ENCODE measurements around the gene DRG2. TPM values are rescaled to one million over a fixed set of nuclear protein-coding genes. Genes with fewer than 3 reads are reported as not detected.

Gene DRG2
- polyA plus RNA-seq, 1 donor from 2014 or later, result 40.6 TPM

DNA sequence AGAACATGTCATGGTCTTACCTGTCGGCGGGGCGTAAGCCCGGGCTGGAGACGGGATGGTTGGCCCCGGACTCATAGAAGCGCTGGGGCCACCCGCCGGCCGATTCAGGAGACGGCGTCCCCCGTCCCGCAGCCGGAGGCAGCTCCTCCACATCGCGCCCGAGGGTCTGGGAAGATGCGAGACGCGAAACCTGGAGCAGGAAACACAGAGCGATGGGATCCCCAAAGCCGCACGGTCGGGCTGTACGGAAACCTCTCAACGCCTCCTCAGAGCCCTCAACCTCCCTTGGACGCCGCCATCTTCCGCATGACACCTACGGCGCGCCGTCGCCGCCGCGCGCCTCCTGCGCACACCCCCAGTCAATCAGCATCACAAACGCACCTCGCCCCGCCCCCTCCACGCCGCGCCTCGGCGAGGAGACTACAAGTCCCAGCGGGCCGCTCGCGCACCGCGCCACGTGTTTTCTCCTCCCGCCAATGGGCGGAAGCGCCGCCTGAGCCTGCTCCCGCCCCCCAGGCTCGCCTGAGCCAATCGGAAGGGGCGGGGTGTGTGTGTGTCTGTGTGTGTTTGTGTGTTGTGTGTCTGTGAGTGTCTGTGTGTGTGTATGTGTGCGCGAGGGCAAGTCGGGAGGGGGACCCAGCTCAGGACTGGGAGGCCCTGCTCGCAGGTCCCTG lies 48.8 kb upstream of the DRG2 start, which contains the start of the genes ATPAF2 and GID4:
ATPAF2 (minus strand) TSS at position 308 of the 674 bp plus-strand sequence; CDS start at position 153, 155 bp downstream.
GID4 (plus strand) TSS at position 548 of the 674 bp plus-strand sequence; CDS start at position 605, 57 bp downstream.
- Histone ChIP-seq H3K27ac (ENCODE audit: low read length) (peak within 1 kb of the TSS; percentile 80), H3K9me2 (ENCODE audit: insufficient read depth, low read length) (no peaks in the 10 kb centered on the region), H3K9me3 (ENCODE audit: low read length) (no peaks in the 10 kb centered on the region), H3F3A (ENCODE audit: insufficient read depth, low read length, poor library complexity, severe bottlenecking) (no peaks in the 10 kb centered on the region), H3K27me3 (ENCODE audit: insufficient read depth, low read depth, low read length) (no peaks in the 10 kb centered on the region), H3K4me3 (ENCODE audit: low read length) (peak within 1 kb of the TSS; percentile 88), H2AFZ (ENCODE audit: low read depth, low read length) (peak within 1 kb of the TSS; percentile 81), H3K9ac (ENCODE audit: low read length) (peak within 1 kb of the TSS; percentile 81), H3K79me2 (replicated peaks; ENCODE audit: insufficient read depth, low read length) (peaks cover 35% of the 10 kb centered on the region), H4K20me1 (ENCODE audit: insufficient read depth) (no peaks in the 10 kb centered on the region), H3K36me3 (ENCODE audit: insufficient read depth, low read length) (no peaks in the 10 kb centered on the region), H3K4me2 (ENCODE audit: low read length) (peak within 1 kb of the TSS; percentile 77)
- TF ChIP-seq, protein P1, sequence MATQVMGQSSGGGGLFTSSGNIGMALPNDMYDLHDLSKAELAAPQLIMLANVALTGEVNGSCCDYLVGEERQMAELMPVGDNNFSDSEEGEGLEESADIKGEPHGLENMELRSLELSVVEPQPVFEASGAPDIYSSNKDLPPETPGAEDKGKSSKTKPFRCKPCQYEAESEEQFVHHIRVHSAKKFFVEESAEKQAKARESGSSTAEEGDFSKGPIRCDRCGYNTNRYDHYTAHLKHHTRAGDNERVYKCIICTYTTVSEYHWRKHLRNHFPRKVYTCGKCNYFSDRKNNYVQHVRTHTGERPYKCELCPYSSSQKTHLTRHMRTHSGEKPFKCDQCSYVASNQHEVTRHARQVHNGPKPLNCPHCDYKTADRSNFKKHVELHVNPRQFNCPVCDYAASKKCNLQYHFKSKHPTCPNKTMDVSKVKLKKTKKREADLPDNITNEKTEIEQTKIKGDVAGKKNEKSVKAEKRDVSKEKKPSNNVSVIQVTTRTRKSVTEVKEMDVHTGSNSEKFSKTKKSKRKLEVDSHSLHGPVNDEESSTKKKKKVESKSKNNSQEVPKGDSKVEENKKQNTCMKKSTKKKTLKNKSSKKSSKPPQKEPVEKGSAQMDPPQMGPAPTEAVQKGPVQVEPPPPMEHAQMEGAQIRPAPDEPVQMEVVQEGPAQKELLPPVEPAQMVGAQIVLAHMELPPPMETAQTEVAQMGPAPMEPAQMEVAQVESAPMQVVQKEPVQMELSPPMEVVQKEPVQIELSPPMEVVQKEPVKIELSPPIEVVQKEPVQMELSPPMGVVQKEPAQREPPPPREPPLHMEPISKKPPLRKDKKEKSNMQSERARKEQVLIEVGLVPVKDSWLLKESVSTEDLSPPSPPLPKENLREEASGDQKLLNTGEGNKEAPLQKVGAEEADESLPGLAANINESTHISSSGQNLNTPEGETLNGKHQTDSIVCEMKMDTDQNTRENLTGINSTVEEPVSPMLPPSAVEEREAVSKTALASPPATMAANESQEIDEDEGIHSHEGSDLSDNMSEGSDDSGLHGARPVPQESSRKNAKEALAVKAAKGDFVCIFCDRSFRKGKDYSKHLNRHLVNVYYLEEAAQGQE (IDR thresholded peaks at IDR 0.05; ENCODE audit: borderline replicate concordance), result peak; percentile 29
- TF ChIP-seq EP300 (conservative IDR thresholded peaks at IDR 0.05; ENCODE audit: poor library complexity, severe bottlenecking), result peak; percentile 75
- TF ChIP-seq MXI1 (conservative IDR thresholded peaks at IDR 0.05; ENCODE audit: poor library complexity, severe bottlenecking), result peak; percentile 83
- TF ChIP-seq, protein P2, sequence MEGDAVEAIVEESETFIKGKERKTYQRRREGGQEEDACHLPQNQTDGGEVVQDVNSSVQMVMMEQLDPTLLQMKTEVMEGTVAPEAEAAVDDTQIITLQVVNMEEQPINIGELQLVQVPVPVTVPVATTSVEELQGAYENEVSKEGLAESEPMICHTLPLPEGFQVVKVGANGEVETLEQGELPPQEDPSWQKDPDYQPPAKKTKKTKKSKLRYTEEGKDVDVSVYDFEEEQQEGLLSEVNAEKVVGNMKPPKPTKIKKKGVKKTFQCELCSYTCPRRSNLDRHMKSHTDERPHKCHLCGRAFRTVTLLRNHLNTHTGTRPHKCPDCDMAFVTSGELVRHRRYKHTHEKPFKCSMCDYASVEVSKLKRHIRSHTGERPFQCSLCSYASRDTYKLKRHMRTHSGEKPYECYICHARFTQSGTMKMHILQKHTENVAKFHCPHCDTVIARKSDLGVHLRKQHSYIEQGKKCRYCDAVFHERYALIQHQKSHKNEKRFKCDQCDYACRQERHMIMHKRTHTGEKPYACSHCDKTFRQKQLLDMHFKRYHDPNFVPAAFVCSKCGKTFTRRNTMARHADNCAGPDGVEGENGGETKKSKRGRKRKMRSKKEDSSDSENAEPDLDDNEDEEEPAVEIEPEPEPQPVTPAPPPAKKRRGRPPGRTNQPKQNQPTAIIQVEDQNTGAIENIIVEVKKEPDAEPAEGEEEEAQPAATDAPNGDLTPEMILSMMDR (IDR thresholded peaks at IDR 0.05; ENCODE audit: poor library complexity, severe bottlenecking), result peak; percentile 46
- TF ChIP-seq EZH2 (IDR thresholded peaks at IDR 0.05; ENCODE audit: borderline replicate concordance, insufficient read depth, low read length, poor library complexity, severe bottlenecking), result no peak
- peak; percentile 45 for TF ChIP-seq SMC3 (conservative IDR thresholded peaks at IDR 0.05; ENCODE audit: poor library complexity)
- TF ChIP-seq TAF1 (IDR thresholded peaks at IDR 0.05; ENCODE audit: low read depth), result peak; percentile 7
- TF ChIP-seq RAD21 (conservative IDR thresholded peaks at IDR 0.05), result no peak
- peak; percentile 88 for TF ChIP-seq POLR2AphosphoS5 (IDR thresholded peaks at IDR 0.05)

DNA sequence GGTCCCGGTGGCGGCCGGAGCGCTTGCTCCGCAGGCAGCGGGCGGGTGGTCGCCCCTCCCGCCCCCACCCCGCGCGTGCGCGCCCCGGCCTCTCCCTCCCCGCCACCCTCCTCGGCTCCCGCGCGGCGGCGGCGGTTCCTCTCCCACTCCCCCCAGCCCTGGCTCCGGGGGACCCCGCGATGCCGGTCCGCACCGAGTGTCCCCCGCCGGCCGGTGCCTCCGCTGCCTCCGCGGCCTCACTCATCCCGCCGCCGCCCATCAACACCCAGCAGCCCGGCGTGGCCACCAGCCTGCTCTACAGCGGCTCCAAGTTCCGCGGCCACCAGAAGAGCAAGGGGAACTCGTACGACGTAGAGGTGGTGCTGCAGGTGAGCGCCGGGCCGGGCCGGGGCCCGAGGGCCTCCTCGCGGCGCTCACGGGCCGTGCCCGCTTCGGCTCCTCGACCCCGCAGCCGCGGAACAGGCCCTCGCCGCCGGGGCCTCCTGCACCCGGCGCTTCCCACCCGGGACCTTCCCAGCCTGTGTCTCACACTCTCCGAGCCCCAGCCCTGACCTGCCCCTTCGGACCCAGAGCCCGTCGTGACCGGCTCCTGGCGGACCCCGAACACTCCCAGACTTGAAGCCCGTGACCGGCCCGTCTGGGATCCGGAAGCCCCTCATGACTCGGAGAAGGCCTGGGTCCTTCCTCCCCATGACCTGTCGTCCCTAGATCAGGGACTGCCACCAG lies 48.0 kb upstream of the DRG2 start:
- H3K27ac ChIP-seq (ENCODE audit: low read length), result peak overlapping the region; percentile 64
- H4K20me1 ChIP-seq (ENCODE audit: insufficient read depth), result no peaks in the 10 kb centered on the region
- peak overlapping the region; percentile 77 for H3K4me2 ChIP-seq (ENCODE audit: low read length)
- peak overlapping the region; percentile 27 for H2AFZ ChIP-seq (ENCODE audit: low read depth, low read length)
- H3K9me3 ChIP-seq (ENCODE audit: low read length), result no peaks in the 10 kb centered on the region
- H3K4me3 ChIP-seq (ENCODE audit: low read length), result peak overlapping the region; percentile 88
- no peaks in the 10 kb centered on the region for H3K27me3 ChIP-seq (ENCODE audit: insufficient read depth, low read depth, low read length)
- peak; percentile 13 for TF ChIP-seq MXI1 (conservative IDR thresholded peaks at IDR 0.05; ENCODE audit: poor library complexity, severe bottlenecking)
- TF ChIP-seq SMC3 (conservative IDR thresholded peaks at IDR 0.05; ENCODE audit: poor library complexity), result peak; percentile 17
- TF ChIP-seq RAD21 (conservative IDR thresholded peaks at IDR 0.05), result peak; percentile 25
- no peak for TF ChIP-seq TAF1 (IDR thresholded peaks at IDR 0.05; ENCODE audit: low read depth)
- peak overlapping the region; percentile 81 for H3K9ac ChIP-seq (ENCODE audit: low read length)
- no peaks in the 10 kb centered on the region for H3K9me2 ChIP-seq (ENCODE audit: insufficient read depth, low read length)
- no peaks in the 10 kb centered on the region for H3F3A ChIP-seq (ENCODE audit: insufficient read depth, low read length, poor library complexity, severe bottlenecking)
- H3K36me3 ChIP-seq (ENCODE audit: insufficient read depth, low read length), result no peaks in the 10 kb centered on the region
- peaks cover 35% of the 10 kb centered on the region for H3K79me2 ChIP-seq (replicated peaks; ENCODE audit: insufficient read depth, low read length)

Data from neural cell (in vitro differentiated cells).